Measurements from ENCODE around the gene IZUMO1R. TPM values are rescaled to one million over a fixed set of nuclear protein-coding genes. Genes with fewer than 3 reads are reported as not detected.
"Not testable (repeated sequence)": the region's sequence is repeated elsewhere in the genome, so short reads cannot be mapped to it uniquely, and the experiment has no call there.

IZUMO1R gene
- total and polyA plus RNA-seq, 2 donors (not counting 3 experiments of a cell fraction or from before 2014, with no cell fraction given) = not detected

- FAIRE-seq = no peak
- Histone ChIP-seq H3K4me2 (ENCODE audit: insufficient read depth, low read length) (no peak overlapping the region), H3K27ac (ENCODE audit: insufficient read depth, low read depth, low read length) (no peak overlapping the region), H3K4me3 (replicated peaks in 1 of 3; ENCODE audit: insufficient read depth in 1 of 3, low read depth in 1 of 3, low read length in 3 of 3) (no peak overlapping the region), H4K20me1 (replicated peaks; ENCODE audit: control insufficient read depth, extremely low read depth, insufficient read depth, low read length) (no peaks in the 10 kb centered on the region), H3K9ac (replicated peaks; ENCODE audit: extremely low read depth, insufficient read depth, low read length) (no peak overlapping the region), H3K27me3 (ENCODE audit: control insufficient read depth in 2 of 2, insufficient read depth in 2 of 2, low read length in 2 of 2) (no peaks in the 10 kb centered on the region), H3K79me2 (ENCODE audit: control insufficient read depth, insufficient read depth, low read length) (no peaks in the 10 kb centered on the region), H3K36me3 (ENCODE audit: control insufficient read depth in 2 of 2, extremely low read depth in 1 of 2, insufficient read depth in 2 of 2, low read length in 2 of 2) (no peaks in the 10 kb centered on the region), H3K9me1 (replicated peaks; ENCODE audit: control insufficient read depth, extremely low read depth, insufficient read depth, low read length) (no peaks in the 10 kb centered on the region), H3K9me3 (replicated peaks; ENCODE audit: control insufficient read depth, insufficient read depth, low read length) (no peaks in the 10 kb centered on the region), H2AFZ (ENCODE audit: low read depth, low read length) (no peak overlapping the region), H3K4me1 (ENCODE audit: control insufficient read depth, extremely low read depth, insufficient read depth, low read length) (no peaks in the 10 kb centered on the region)
- dilution Hi-C loops (cut with MboI; ENCODE audit: extremely low pct_ligation_motif_present, low sequenced_read_pairs) = no loop called here
- intact Hi-C loops (cut with micrococcal nuclease) = no loop called here
- ChIA-PET CTCF (no interaction called here), POLR2A (no interaction called here)
- DNase-seq (ENCODE audit: low read depth, low spot score) = no peak
- TF ChIP-seq EZH2 (IDR thresholded peaks at IDR 0.05; ENCODE audit: borderline replicate concordance, low read depth, low read length, severe bottlenecking) = no peak
- no peak for TF ChIP-seq JUN (IDR thresholded peaks at IDR 0.05; ENCODE audit: borderline replicate concordance, insufficient read depth, insufficient read length, low read depth)
- TF ChIP-seq MAX (IDR thresholded peaks at IDR 0.05; ENCODE audit: insufficient read depth, insufficient read length) = no peak
- no peak for TF ChIP-seq MYC (IDR thresholded peaks at IDR 0.05; ENCODE audit: low read depth, low read length)
- TF ChIP-seq POLR2A (IDR thresholded peaks at IDR 0.05; ENCODE audit: low read depth, low read length) = no peak
- no peak for TF ChIP-seq CTCF (IDR thresholded peaks at IDR 0.05; ENCODE audit: extremely low read depth in 1 of 2, insufficient read depth in 1 of 2, low read depth in 1 of 2, low read length in 2 of 2)
- no peak for TF ChIP-seq POLR2AphosphoS5 (IDR thresholded peaks at IDR 0.05; ENCODE audit: insufficient read depth, low read depth, low read length)
- TF ChIP-seq FOS (IDR thresholded peaks at IDR 0.05; ENCODE audit: borderline replicate concordance, insufficient read depth, low read length) = no peak
- TF ChIP-seq GATA2 (IDR thresholded peaks at IDR 0.05; ENCODE audit: insufficient read depth, insufficient read length, low read depth, low read length) = no peak
- no TSS peak for BruUV-seq (replicated peaks)
Observed at GRCh38 chr11:94343495-94343894, 39.1 kb downstream of the IZUMO1R start.

- POLR2A ChIA-PET = not testable (repeated sequence)
Observed at GRCh38 chr11:94346311-94346710, 41.9 kb downstream of the IZUMO1R start.

GRCh38 chr11:94350850-94351563, 46.6 kb downstream of the IZUMO1R start:
- CTCF ChIA-PET; H3K9me1 ChIP-seq (replicated peaks; ENCODE audit: control insufficient read depth, extremely low read depth, insufficient read depth, low read length); H4K20me1 ChIP-seq (replicated peaks; ENCODE audit: control insufficient read depth, extremely low read depth, insufficient read depth, low read length); H3K27ac ChIP-seq (ENCODE audit: insufficient read depth, low read depth, low read length); FAIRE-seq; dilution Hi-C loops (cut with MboI; ENCODE audit: extremely low pct_ligation_motif_present, low sequenced_read_pairs); BruUV-seq (replicated peaks); H3K9ac ChIP-seq (replicated peaks; ENCODE audit: extremely low read depth, insufficient read depth, low read length); H3K27me3 ChIP-seq (ENCODE audit: control insufficient read depth in 2 of 2, insufficient read depth in 2 of 2, low read length in 2 of 2); H3K79me2 ChIP-seq (ENCODE audit: control insufficient read depth, insufficient read depth, low read length); H2AFZ ChIP-seq (ENCODE audit: low read depth, low read length); H3K4me2 ChIP-seq (ENCODE audit: insufficient read depth, low read length); intact Hi-C loops (cut with micrococcal nuclease); H3K4me1 ChIP-seq (ENCODE audit: control insufficient read depth, extremely low read depth, insufficient read depth, low read length); H3K4me3 ChIP-seq (replicated peaks in 1 of 3; ENCODE audit: insufficient read depth in 1 of 3, low read depth in 1 of 3, low read length in 3 of 3); POLR2A ChIA-PET; H3K9me3 ChIP-seq (replicated peaks; ENCODE audit: control insufficient read depth, insufficient read depth, low read length); H3K36me3 ChIP-seq (ENCODE audit: control insufficient read depth in 2 of 2, extremely low read depth in 1 of 2, insufficient read depth in 2 of 2, low read length in 2 of 2); DNase-seq (ENCODE audit: low read depth, low spot score): not testable (repeated sequence)

More at GRCh38 chr11:94346311-94346710, 41.9 kb downstream of the IZUMO1R start:
- CTCF ChIA-PET; DNase-seq (ENCODE audit: low read depth, low spot score); H2AFZ ChIP-seq (ENCODE audit: low read depth, low read length); H4K20me1 ChIP-seq (replicated peaks; ENCODE audit: control insufficient read depth, extremely low read depth, insufficient read depth, low read length); H3K79me2 ChIP-seq (ENCODE audit: control insufficient read depth, insufficient read depth, low read length); H3K27ac ChIP-seq (ENCODE audit: insufficient read depth, low read depth, low read length); intact Hi-C loops (cut with micrococcal nuclease); H3K9ac ChIP-seq (replicated peaks; ENCODE audit: extremely low read depth, insufficient read depth, low read length); FAIRE-seq; H3K9me1 ChIP-seq (replicated peaks; ENCODE audit: control insufficient read depth, extremely low read depth, insufficient read depth, low read length); H3K36me3 ChIP-seq (ENCODE audit: control insufficient read depth in 2 of 2, extremely low read depth in 1 of 2, insufficient read depth in 2 of 2, low read length in 2 of 2); H3K4me2 ChIP-seq (ENCODE audit: insufficient read depth, low read length); H3K9me3 ChIP-seq (replicated peaks; ENCODE audit: control insufficient read depth, insufficient read depth, low read length); H3K4me3 ChIP-seq (replicated peaks in 1 of 3; ENCODE audit: insufficient read depth in 1 of 3, low read depth in 1 of 3, low read length in 3 of 3); H3K4me1 ChIP-seq (ENCODE audit: control insufficient read depth, extremely low read depth, insufficient read depth, low read length); BruUV-seq (replicated peaks); H3K27me3 ChIP-seq (ENCODE audit: control insufficient read depth in 2 of 2, insufficient read depth in 2 of 2, low read length in 2 of 2); dilution Hi-C loops (cut with MboI; ENCODE audit: extremely low pct_ligation_motif_present, low sequenced_read_pairs): not testable (repeated sequence)

All from endothelial cell of umbilical vein (primary cell).